ENCODE measurements around the gene LMNA. TPM values are rescaled to one million over a fixed set of nuclear protein-coding genes. Genes with fewer than 3 reads are reported as not detected.

LMNA gene
- total RNA-seq, 2 donors from 2014 or later, result 125 to 159 TPM

- H3K27me3 Mint-ChIP-seq (ENCODE audit: low read depth), result no peaks in the 10 kb centered on the region
- no peak for DNase-seq
- no peaks in the 10 kb centered on the region for H3K9me3 Mint-ChIP-seq
- ATAC-seq (replicated peaks in 1 of 2), result no peak
- no peak overlapping the region for H3K27ac Mint-ChIP-seq
- H3K36me3 Mint-ChIP-seq (ENCODE audit: insufficient read depth in 2 of 2), result peaks cover 8 to 13% of the 10 kb centered on the region in 2 donors
- no peak overlapping the region for H3K4me3 Mint-ChIP-seq
- peaks cover 4% of the 10 kb centered on the region for H3K4me1 Mint-ChIP-seq (ENCODE audit: low read depth)
Measured at GRCh38 chr1:156135930-156136871, 21.7 kb downstream of the LMNA start.

- no peaks in the 10 kb centered on the region for H3K27me3 Mint-ChIP-seq (ENCODE audit: low read depth)
- ATAC-seq (replicated peaks in 1 of 2) (no peak), DNase-seq (no peak)
- no peak overlapping the region for H3K4me3 Mint-ChIP-seq
- H3K4me1 Mint-ChIP-seq (ENCODE audit: low read depth), result peaks cover 6% of the 10 kb centered on the region
- no peaks in the 10 kb centered on the region for H3K9me3 Mint-ChIP-seq
- H3K36me3 Mint-ChIP-seq (ENCODE audit: insufficient read depth in 2 of 2), result peaks cover 8 to 10% of the 10 kb centered on the region in 2 donors
- no peak overlapping the region for H3K27ac Mint-ChIP-seq
Measured at GRCh38 chr1:156136970-156137483, 22.5 kb downstream of the LMNA start.

GRCh38 chr1:156138458-156138867 lies 24.0 kb downstream of the LMNA start:
- ATAC-seq (replicated peaks in 1 of 2) (no peak), DNase-seq (no peak)
- Mint-ChIP-seq H3K27me3 (ENCODE audit: low read depth) (no peaks in the 10 kb centered on the region), H3K4me1 (ENCODE audit: low read depth) (peaks cover 13% of the 10 kb centered on the region), H3K9me3 (no peaks in the 10 kb centered on the region), H3K4me3 (no peak overlapping the region), H3K36me3 (ENCODE audit: insufficient read depth in 2 of 2) (peaks cover 8 to 10% of the 10 kb centered on the region in 2 donors), H3K27ac (no peak overlapping the region)

- no peaks in the 10 kb centered on the region for H3K9me3 Mint-ChIP-seq
- ATAC-seq (replicated peaks in 1 of 2), result peak; percentile 21 to 28
- peak; percentile 52 to 62 for DNase-seq
Measured at GRCh38 chr1:156140879-156141707, 26.6 kb downstream of the LMNA start.

GRCh38 chr1:156143765-156144489 lies 29.4 kb downstream of the LMNA start:
- Mint-ChIP-seq H3K36me3 (ENCODE audit: insufficient read depth in 2 of 2) (no peaks in the 10 kb centered on the region), H3K4me3 (no peak overlapping the region), H3K9me3 (no peaks in the 10 kb centered on the region), H3K4me1 (ENCODE audit: low read depth) (peaks cover 47% of the 10 kb centered on the region), H3K27ac (no peak overlapping the region), H3K27me3 (ENCODE audit: low read depth) (no peaks in the 10 kb centered on the region)
- ATAC-seq (replicated peaks in 1 of 2) (no peak), DNase-seq (no peak)

More at GRCh38 chr1:156140879-156141707, 26.6 kb downstream of the LMNA start:
- Mint-ChIP-seq H3K36me3 (ENCODE audit: insufficient read depth in 2 of 2) (peaks cover 2 to 3% of the 10 kb centered on the region in 2 donors), H3K4me1 (ENCODE audit: low read depth) (peaks cover 20% of the 10 kb centered on the region), H3K27ac (no peak overlapping the region), H3K27me3 (ENCODE audit: low read depth) (no peaks in the 10 kb centered on the region), H3K4me3 (no peak overlapping the region)

GRCh38 chr1:156144742-156145141 lies 30.2 kb downstream of the LMNA start:
- Mint-ChIP-seq H3K27me3 (ENCODE audit: low read depth) (no peaks in the 10 kb centered on the region), H3K9me3 (no peaks in the 10 kb centered on the region), H3K4me3 (no peak overlapping the region), H3K36me3 (ENCODE audit: insufficient read depth in 2 of 2) (no peaks in the 10 kb centered on the region), H3K4me1 (ENCODE audit: low read depth) (peaks cover 54% of the 10 kb centered on the region), H3K27ac (peak overlapping the region; percentile 22)
- no peak for ATAC-seq (replicated peaks in 1 of 2)
- DNase-seq, result no peak

- Mint-ChIP-seq H3K36me3 (ENCODE audit: insufficient read depth in 2 of 2) (no peaks in the 10 kb centered on the region), H3K4me3 (peak overlapping the region; percentile 85 to 87), H3K27ac (peak overlapping the region; percentile 97), H3K9me3 (no peaks in the 10 kb centered on the region), H3K4me1 (ENCODE audit: low read depth) (peaks cover 62% of the 10 kb centered on the region), H3K27me3 (ENCODE audit: low read depth) (no peaks in the 10 kb centered on the region)
- DNase-seq (no peak), ATAC-seq (replicated peaks in 1 of 2) (no peak)
Measured at GRCh38 chr1:156145650-156146019, 31.1 kb downstream of the LMNA start.

GRCh38 chr1:156146020-156146768 lies 31.7 kb downstream of the LMNA start:
- Mint-ChIP-seq H3K9me3 (no peaks in the 10 kb centered on the region), H3K27me3 (ENCODE audit: low read depth) (no peaks in the 10 kb centered on the region), H3K4me1 (ENCODE audit: low read depth) (peaks cover 64% of the 10 kb centered on the region), H3K4me3 (peak overlapping the region; percentile 85 to 87), H3K27ac (peak overlapping the region; percentile 97), H3K36me3 (ENCODE audit: insufficient read depth in 2 of 2) (no peaks in the 10 kb centered on the region)
- DNase-seq (peak; percentile 57 to 63), ATAC-seq (replicated peaks in 1 of 2) (peak; percentile 70 to 75)

- no peaks in the 10 kb centered on the region for H3K27me3 Mint-ChIP-seq (ENCODE audit: low read depth)
- H3K36me3 Mint-ChIP-seq (ENCODE audit: insufficient read depth in 2 of 2), result no peaks in the 10 kb centered on the region
- H3K27ac Mint-ChIP-seq, result peak overlapping the region; percentile 97
- peaks cover 67% of the 10 kb centered on the region for H3K4me1 Mint-ChIP-seq (ENCODE audit: low read depth)
- ATAC-seq (replicated peaks in 1 of 2), result peak; percentile 8 to 20
- DNase-seq, result peak in 1 of 2 donors; percentile 45
- H3K4me3 Mint-ChIP-seq, result peak overlapping the region; percentile 85 to 87
- no peaks in the 10 kb centered on the region for H3K9me3 Mint-ChIP-seq
Measured at GRCh38 chr1:156146769-156147405, 32.4 kb downstream of the LMNA start.

GRCh38 chr1:156148216-156148615 lies 33.7 kb downstream of the LMNA start:
- no peaks in the 10 kb centered on the region for H3K9me3 Mint-ChIP-seq
- H3K27me3 Mint-ChIP-seq (ENCODE audit: low read depth), result no peaks in the 10 kb centered on the region
- DNase-seq, result no peak
- peaks cover 74% of the 10 kb centered on the region for H3K4me1 Mint-ChIP-seq (ENCODE audit: low read depth)
- ATAC-seq (replicated peaks in 1 of 2), result peak in 1 of 2 donors; percentile 13
- H3K4me3 Mint-ChIP-seq, result peak overlapping the region; percentile 32 to 45
- peak overlapping the region; percentile 91 for H3K27ac Mint-ChIP-seq
- H3K36me3 Mint-ChIP-seq (ENCODE audit: insufficient read depth in 2 of 2), result no peaks in the 10 kb centered on the region

GRCh38 chr1:156149374-156150332 lies 35.1 kb downstream of the LMNA start:
- no peaks in the 10 kb centered on the region for H3K27me3 Mint-ChIP-seq (ENCODE audit: low read depth)
- H3K9me3 Mint-ChIP-seq, result no peaks in the 10 kb centered on the region
- H3K36me3 Mint-ChIP-seq (ENCODE audit: insufficient read depth in 2 of 2), result peaks cover 0 to 3% of the 10 kb centered on the region in 2 donors
- peaks cover 88% of the 10 kb centered on the region for H3K4me1 Mint-ChIP-seq (ENCODE audit: low read depth)
- no peak overlapping the region for H3K27ac Mint-ChIP-seq
- DNase-seq, result no peak
- ATAC-seq (replicated peaks in 1 of 2), result no peak
- no peak overlapping the region for H3K4me3 Mint-ChIP-seq
